Activated CD8-positive, alpha-beta T cell treated with anti-CD3 and anti-CD28 coated beads for 36 hours (primary cell): ENCODE data around the gene MRPL32. TPM values are rescaled to one million over a fixed set of nuclear protein-coding genes. Genes with fewer than 3 reads are reported as not detected.

Source experiments
- ATAC-seq: fragments of 200-7000 bp; cut with Tn5 transposase; one replicate; pipeline ENCODE4 v1.10.0; 2021; ENCODE audit warnings: mild to moderate bottlenecking, moderate library complexity
- CTCF ChIA-PET: fragments of 350-600 bp; sonication (Branson Sonifier 250); formaldehyde crosslinking; loops from one replicate; lab custom pipeline; 2021; ENCODE audit warnings: antibody characterized with exemption; lab: Charles Lee
- POLR2A ChIA-PET: fragments of 350-600 bp; sonication (Branson Sonifier 250); formaldehyde crosslinking; loops from one replicate; lab custom pipeline; 2021; ENCODE audit warnings: antibody characterized with exemption; lab: Charles Lee
- DNase-seq: peaks from one replicate; pipeline ENCODE4 v3.0.0-alpha.2; 2020
- H3K27ac Mint-ChIP-seq: one replicate; pipeline ENCODE4 v1.8.0; 2021; ENCODE audit warnings: mild to moderate bottlenecking, mixed read lengths
- H3K27me3 Mint-ChIP-seq: one replicate; pipeline ENCODE4 v1.8.0; 2021; ENCODE audit warnings: mixed read lengths
- H3K36me3 Mint-ChIP-seq: one replicate; pipeline ENCODE4 v1.8.0; 2021; ENCODE audit warnings: low read depth, mixed read lengths
- H3K4me1 Mint-ChIP-seq: one replicate; pipeline ENCODE4 v1.8.0; 2021; ENCODE audit warnings: low read depth, mixed read lengths
- H3K4me3 Mint-ChIP-seq: one replicate; pipeline ENCODE4 v1.8.0; 2021; ENCODE audit warnings: mild to moderate bottlenecking, moderate library complexity, mixed read lengths
- H3K9me3 Mint-ChIP-seq: one replicate; pipeline ENCODE4 v1.8.0; 2021; ENCODE audit warnings: mixed read lengths
- CTCF ChIP-seq: fragments of 200-600 bp; IDR thresholded peaks from one replicate; pipeline ENCODE4 v1.8.0; 2022; ENCODE audit warnings: antibody characterized with exemption, mild to moderate bottlenecking
- intact Hi-C: fragments of 100-400 bp; cut with micrococcal nuclease; formaldehyde crosslinking; loops from one replicate; pipeline ENCODE4 v1.10.0; 2022
- total RNA-seq, 2 experiments: library from RNA; stranded (reverse); gene quantifications; one replicate each; pipeline ENCODE4 v1.2.3, GENCODE V29; 2021

MRPL32 gene
- total RNA-seq, 2 experiments from 2014 or later = 66.9 to 68.5 TPM

GRCh38 chr7:42910306-42910705, 21.9 kb upstream of the MRPL32 start:
- intact Hi-C loops = loop anchor here (10.0 kb wide), 1 partner anchor 924 kb away; no protein-coding TSS in a partner anchor
- Mint-ChIP-seq H3K36me3 (peaks cover 31% of the 10 kb centered on the region), H3K27me3 (no peaks in the 10 kb centered on the region), H3K27ac (no peak overlapping the region), H3K4me3 (peak overlapping the region; percentile 87), H3K9me3 (no peaks in the 10 kb centered on the region), H3K4me1 (peaks cover 53% of the 10 kb centered on the region)
- ChIA-PET CTCF (interaction anchor here (0.9 to 1.4 kb wide), 2 partner anchors 31 to 34 kb away, joined by 3 to 4 read pairs; no protein-coding TSS in a partner anchor), POLR2A (interaction anchor here (1.0 to 1.9 kb wide), 3 partner anchors 9 to 23 kb away, joined by 3 to 13 read pairs (median 6); partner anchors contain the start of genes MRPL32 and PSMA2)
- TF ChIP-seq CTCF = no peak
- DNase-seq = no peak
- no peak for ATAC-seq

- DNase-seq (peak; percentile 96), ATAC-seq (peak; percentile 92)
- intact Hi-C loops = loop anchor here (2.0 to 10.0 kb wide), 2 partner anchors 19 to 923 kb away; no protein-coding TSS in a partner anchor
- Mint-ChIP-seq H3K27ac (peak within 1 kb of the TSS; percentile 90), H3K27me3 (no peaks in the 10 kb centered on the region), H3K9me3 (no peaks in the 10 kb centered on the region), H3K4me1 (peaks cover 59% of the 10 kb centered on the region), H3K36me3 (peaks cover 41% of the 10 kb centered on the region), H3K4me3 (peak within 1 kb of the TSS; percentile 87)
- CTCF ChIA-PET = interaction anchor here (0.8 to 1.8 kb wide), 6 partner anchors 16 to 35 kb away, joined by 3 to 6 read pairs (median 3); no protein-coding TSS in a partner anchor
- TF ChIP-seq CTCF = no peak
- POLR2A ChIA-PET = interaction anchor here (0.9 to 5.6 kb wide), 3 partner anchors 7 to 20 kb away, joined by 3 to 57 read pairs (median 3); partner anchors contain the start of genes MRPL32 and PSMA2
Observed at GRCh38 chr7:42911454-42912447, 20.4 kb upstream of the MRPL32 start, which contains the start of gene C7orf25. Gene C7orf25, minus strand, starts transcription at chr7:42912070. Its CDS starts 1,170 bp downstream, at chr7:42910900.

- ATAC-seq = no peak
- ChIA-PET POLR2A (interaction anchor here (0.7 to 5.6 kb wide), 3 partner anchors 11 to 31 kb away, joined by 5 to 57 read pairs (median 9); partner anchors contain the start of genes MRPL32 and PSMA2), CTCF (interaction anchor here (1.3 to 3.2 kb wide), 5 partner anchors 11 to 28 kb away, joined by 3 to 8 read pairs (median 5); partner anchors contain the start of gene PSMA2)
- Mint-ChIP-seq H3K4me3 (peak overlapping the region; percentile 23), H3K27me3 (no peaks in the 10 kb centered on the region), H3K27ac (peak overlapping the region; percentile 90), H3K36me3 (peaks cover 52% of the 10 kb centered on the region), H3K9me3 (no peaks in the 10 kb centered on the region), H3K4me1 (peaks cover 51% of the 10 kb centered on the region)
- DNase-seq = peak; percentile 27
- no peak for TF ChIP-seq CTCF
- intact Hi-C loops = loop anchor here (2.0 to 10.0 kb wide), 2 partner anchors 17 to 921 kb away; no protein-coding TSS in a partner anchor
Observed at GRCh38 chr7:42913591-42913990, 18.6 kb upstream of the MRPL32 start.

GRCh38 chr7:42914009-42914408, 18.2 kb upstream of the MRPL32 start:
- peaks cover 54% of the 10 kb centered on the region for H3K36me3 Mint-ChIP-seq
- no peak for TF ChIP-seq CTCF
- no peak for ATAC-seq
- ChIA-PET POLR2A (interaction anchor here (1.7 to 5.6 kb wide), 2 partner anchors 10 to 17 kb away, joined by 9 to 57 read pairs; partner anchors contain the start of genes MRPL32 and PSMA2), CTCF (interaction anchor here (1.3 to 3.2 kb wide), 4 partner anchors 10 to 18 kb away, joined by 3 to 8 read pairs (median 4); partner anchors contain the start of gene PSMA2)
- H3K9me3 Mint-ChIP-seq = no peaks in the 10 kb centered on the region
- peak overlapping the region; percentile 90 for H3K27ac Mint-ChIP-seq
- intact Hi-C loops = loop anchor here (10.0 kb wide), 1 partner anchor 921 kb away; no protein-coding TSS in a partner anchor
- H3K4me1 Mint-ChIP-seq = peaks cover 51% of the 10 kb centered on the region
- no peaks in the 10 kb centered on the region for H3K27me3 Mint-ChIP-seq
- peak overlapping the region; percentile 23 for H3K4me3 Mint-ChIP-seq
- DNase-seq = peak; percentile 8
